Body of pancreas (tissue), 4 donors: ENCODE measurements around the gene CERS4. TPM values are rescaled to one million over a fixed set of nuclear protein-coding genes. Genes with fewer than 3 reads are reported as not detected.

ENCODE experiments used
- ATAC-seq: fragments of 150-250 bp; one replicate; pipeline ENCODE4 v1.9.1; 2016
- DNase-seq, 4 donors: peaks; one replicate each; pipeline ENCODE4 v3.0.0-alpha.2; 2019
- H3K27ac ChIP-seq, 4 donors: fragments of 200-600 bp; sonication (generic); 1 replicate in 3 of 4; 2 replicates in 1 of 4; pipeline versions ENCODE4 v1.5.1 to v1.6.1; 2016 to 2019; ENCODE audit warnings: mild to moderate bottlenecking in 1 of 4, mixed read lengths in 1 of 4, moderate library complexity in 1 of 4
- H3K27me3 ChIP-seq, 2 donors: fragments of 200-600 bp; sonication (generic); one replicate each; pipeline ENCODE4 v1.6.0; 2016; ENCODE audit warnings: mild to moderate bottlenecking in 1 of 2
- H3K36me3 ChIP-seq, 2 donors: fragments of 200-600 bp; sonication (generic); replicated peaks in 1 of 2; 2 replicates each; pipeline ENCODE4 v1.5.1; 2016; ENCODE audit warnings: low read depth in 2 of 2; ENCODE audit not compliant: insufficient read depth in 1 of 2
- H3K4me1 ChIP-seq: fragments of 200-600 bp; sonication (generic); one replicate; pipeline ENCODE4 v1.6.0; 2016
- H3K4me3 ChIP-seq, 2 donors: fragments of 200-600 bp; sonication (generic); 1 replicate in 1 of 2; 2 replicates in 1 of 2; pipeline ENCODE4 v1.5.1; 2016 to 2019
- H3K9me3 ChIP-seq, 3 donors: fragments of 200-600 bp; sonication (generic); 1 replicate in 2 of 3; 2 replicates in 1 of 3; pipeline ENCODE4 v1.5.1; 2016
- POLR2A ChIP-seq, 3 donors: fragments of 450-650 bp; IDR thresholded peaks; one replicate each; pipeline ENCODE4 v1.6.1; 2016; ENCODE audit warnings: antibody characterized with exemption in 3 of 3, mild to moderate bottlenecking in 2 of 3
- WGBS, 2 donors: methylation state at CpG; one replicate each; pipeline ENCODE4 v1.1.5; 2017; 5-methylcytosine and 5-hydroxymethylcytosine counted together
- intact Hi-C: fragments of 100-400 bp; cut with DNase I; formaldehyde crosslinking; loops from one replicate; pipeline ENCODE4 v1.15.1; 2023
- total RNA-seq, 2 donors: library from RNA; depleted of rRNA; stranded (reverse); fragments of >200 nt; gene quantifications; one replicate each; pipeline ENCODE4 v1.1.0, GENCODE V29; 2016
- TF ChIP-seq, protein P1 (sequence below), 7 experiments: fragments of 450-650 bp in 4 of 7; fragments of 200-600 bp in 3 of 7; sonication (generic) in 3 of 7; IDR thresholded peaks; one replicate each; pipeline ENCODE4 v1.5.1; 2016 to 2019; ENCODE audit warnings: antibody characterized with exemption in 7 of 7

CERS4 gene
- total RNA-seq, 2 donors from 2014 or later: 53.1 to 87.4 TPM

GRCh38 chr19:8307965-8308866, 99.0 kb downstream of the CERS4 start, which contains the start of gene CD320:
Gene CD320, minus strand, starts transcription at chr19:8308358. Its CDS starts 68 bp downstream, at chr19:8308290.
- TF ChIP-seq POLR2A (IDR thresholded peaks at IDR 0.05): peak; percentile 46 to 59 (median 55)
- TF ChIP-seq, protein P1, sequence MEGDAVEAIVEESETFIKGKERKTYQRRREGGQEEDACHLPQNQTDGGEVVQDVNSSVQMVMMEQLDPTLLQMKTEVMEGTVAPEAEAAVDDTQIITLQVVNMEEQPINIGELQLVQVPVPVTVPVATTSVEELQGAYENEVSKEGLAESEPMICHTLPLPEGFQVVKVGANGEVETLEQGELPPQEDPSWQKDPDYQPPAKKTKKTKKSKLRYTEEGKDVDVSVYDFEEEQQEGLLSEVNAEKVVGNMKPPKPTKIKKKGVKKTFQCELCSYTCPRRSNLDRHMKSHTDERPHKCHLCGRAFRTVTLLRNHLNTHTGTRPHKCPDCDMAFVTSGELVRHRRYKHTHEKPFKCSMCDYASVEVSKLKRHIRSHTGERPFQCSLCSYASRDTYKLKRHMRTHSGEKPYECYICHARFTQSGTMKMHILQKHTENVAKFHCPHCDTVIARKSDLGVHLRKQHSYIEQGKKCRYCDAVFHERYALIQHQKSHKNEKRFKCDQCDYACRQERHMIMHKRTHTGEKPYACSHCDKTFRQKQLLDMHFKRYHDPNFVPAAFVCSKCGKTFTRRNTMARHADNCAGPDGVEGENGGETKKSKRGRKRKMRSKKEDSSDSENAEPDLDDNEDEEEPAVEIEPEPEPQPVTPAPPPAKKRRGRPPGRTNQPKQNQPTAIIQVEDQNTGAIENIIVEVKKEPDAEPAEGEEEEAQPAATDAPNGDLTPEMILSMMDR (IDR thresholded peaks at IDR 0.05): no peak
- 1 to 3% methylated on average over 10 to 63 of the region's 63 CpGs for WGBS, 2 donors
- Histone ChIP-seq H3K4me1 (peaks cover 22% of the 10 kb centered on the region), H3K27ac (peak within 1 kb of the TSS in 3 of 4 donors; percentile 33 to 70 (median 69)), H3K27me3 (no peaks in the 10 kb centered on the region), H3K36me3 (no peaks in the 10 kb centered on the region), H3K9me3 (no peaks in the 10 kb centered on the region), H3K4me3 (peak within 1 kb of the TSS in 1 of 2 donors; percentile 32)
- intact Hi-C loops: no loop called here
- DNase-seq (peak; percentile 89 to 94 (median 90)), ATAC-seq (peak; percentile 93)

GRCh38 chr19:8308891-8309291, 99.7 kb downstream of the CERS4 start:
- peak in 3 of 4 donors; percentile 1 to 9 (median 7) for DNase-seq

DNA sequence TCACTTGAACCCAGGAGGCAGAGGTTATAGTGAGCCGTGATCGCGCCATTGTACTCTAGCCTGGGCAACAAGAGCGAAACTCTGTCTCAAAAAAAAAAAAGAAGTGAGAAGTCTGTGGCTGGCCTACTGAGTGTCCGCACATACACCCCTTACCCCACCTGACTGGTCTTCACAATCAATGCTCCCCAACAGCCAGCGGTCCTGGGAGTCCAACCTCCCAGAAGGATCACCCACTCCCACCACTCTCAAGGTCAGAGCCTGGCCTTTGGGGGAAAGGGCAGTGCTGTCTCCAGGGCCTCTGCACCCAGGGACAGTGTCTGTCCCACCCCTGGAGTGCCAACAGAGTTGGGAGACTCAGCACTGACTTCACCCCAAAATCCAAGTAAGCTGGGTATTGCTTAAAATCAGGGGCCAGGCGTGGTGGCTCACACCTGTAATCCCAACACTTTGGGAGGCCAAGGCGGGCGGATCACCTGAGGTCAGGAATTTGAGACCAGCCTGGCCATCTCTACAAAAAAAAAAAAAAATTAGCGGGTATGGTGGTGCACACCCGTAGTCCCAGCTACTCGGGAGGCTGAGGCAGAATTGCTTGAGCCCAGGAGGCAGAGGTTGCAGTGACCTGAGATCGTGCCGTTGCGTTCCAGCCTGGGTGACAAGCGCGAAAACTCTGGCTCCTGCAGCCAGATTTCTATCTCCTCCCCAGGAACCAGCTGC, 101.3 kb downstream of the CERS4 start:
- peaks cover 22% of the 10 kb centered on the region for H3K4me1 ChIP-seq
- intact Hi-C loops: no loop called here
- no peaks in the 10 kb centered on the region for H3K27me3 ChIP-seq
- TF ChIP-seq, protein P1 (IDR thresholded peaks at IDR 0.05): no peak
- no peak for TF ChIP-seq POLR2A (IDR thresholded peaks at IDR 0.05)
- H3K4me3 ChIP-seq: no peak overlapping the region
- H3K36me3 ChIP-seq: peaks cover 0 to 3% of the 10 kb centered on the region in 2 donors
- H3K9me3 ChIP-seq: no peaks in the 10 kb centered on the region
- no peak for ATAC-seq
- 90 to 98% methylated on average over 17 of the region's 17 CpGs for WGBS, 2 donors
- H3K27ac ChIP-seq: no peak overlapping the region
- peak in 1 of 4 donors; percentile 6 for DNase-seq

More at GRCh38 chr19:8308891-8309291, 99.7 kb downstream of the CERS4 start:
- no peaks in the 10 kb centered on the region for H3K27me3 ChIP-seq
- no peaks in the 10 kb centered on the region for H3K36me3 ChIP-seq
- peaks cover 22% of the 10 kb centered on the region for H3K4me1 ChIP-seq
- intact Hi-C loops: no loop called here
- 75 to 78% methylated on average over 17 of the region's 17 CpGs for WGBS, 2 donors
- no peak overlapping the region for H3K4me3 ChIP-seq
- no peak for ATAC-seq
- peak overlapping the region in 1 of 4 donors; percentile 47 for H3K27ac ChIP-seq
- no peaks in the 10 kb centered on the region for H3K9me3 ChIP-seq
- no peak for TF ChIP-seq POLR2A (IDR thresholded peaks at IDR 0.05)
- TF ChIP-seq, protein P1 (IDR thresholded peaks at IDR 0.05): no peak

DNA sequence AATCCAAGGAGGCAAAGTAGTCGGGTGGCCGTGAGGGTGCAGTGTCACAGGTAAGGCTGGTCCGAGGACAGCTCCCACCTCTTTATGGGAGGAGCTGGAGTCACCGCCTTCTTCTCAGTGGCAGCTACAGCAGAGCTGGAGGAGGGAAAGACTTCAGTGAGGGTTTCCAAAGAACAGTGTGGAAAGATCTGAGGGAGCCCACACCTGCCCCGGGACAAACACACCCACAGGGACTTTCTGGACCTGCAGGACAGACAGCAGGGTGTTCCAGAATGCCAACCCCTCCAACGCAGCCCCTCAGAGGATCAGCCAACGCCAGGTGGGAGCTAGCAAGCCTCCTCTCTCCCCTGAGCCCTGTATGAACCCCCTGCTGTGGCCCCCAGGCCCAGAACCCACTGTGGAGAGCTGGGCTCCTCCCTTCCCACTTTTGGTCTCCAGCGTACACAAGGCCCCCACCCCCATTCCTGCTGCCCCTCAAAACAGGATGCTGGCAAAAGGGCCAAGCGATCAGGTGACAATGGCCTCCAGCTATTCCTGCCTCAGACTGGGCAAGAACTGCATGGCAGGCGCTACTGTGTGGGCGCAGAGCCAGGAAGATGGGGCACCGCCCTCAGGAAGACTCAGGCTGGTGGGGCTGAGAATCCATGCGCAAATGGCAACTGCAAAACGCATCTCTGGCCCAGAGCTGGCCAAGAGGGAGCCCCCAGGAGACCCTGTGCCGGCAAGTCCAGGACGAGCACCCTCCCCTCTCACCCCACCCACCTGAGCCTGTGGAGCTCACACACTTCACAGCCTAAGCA, 102.5 kb downstream of the CERS4 start:
- TF ChIP-seq POLR2A (IDR thresholded peaks at IDR 0.05): no peak
- TF ChIP-seq, protein P1 (IDR thresholded peaks at IDR 0.05): no peak
- no peak overlapping the region for H3K27ac ChIP-seq
- H3K4me1 ChIP-seq: peaks cover 22% of the 10 kb centered on the region
- no peaks in the 10 kb centered on the region for H3K9me3 ChIP-seq
- 83 to 87% methylated on average over 4 to 16 of the region's 16 CpGs for WGBS, 2 donors
- no peaks in the 10 kb centered on the region for H3K27me3 ChIP-seq
- H3K4me3 ChIP-seq: no peak overlapping the region
- H3K36me3 ChIP-seq: peaks cover 0 to 4% of the 10 kb centered on the region in 2 donors
- intact Hi-C loops: no loop called here
- ATAC-seq: no peak
- DNase-seq: peak in 2 of 4 donors; percentile 24 to 27

Other genes with a start within 250 kb of the CERS4 start
- gene ELAVL1, start 203.7 kb upstream of the CERS4 start, total RNA-seq: 10 to 100 TPM in 1 of 2 donors, 1 to 10 TPM in 1; 9.3 to 15.8 TPM
- not detected for gene CCL25, start 156.6 kb upstream of the CERS4 start, total RNA-seq
- under 1 TPM in 1 of 2 donors, not detected in 1; 0.26 TPM for gene FBN3, start 59.8 kb upstream of the CERS4 start, total RNA-seq
- gene CD320, start 99.0 kb downstream of the CERS4 start, total RNA-seq: 10 to 100 TPM; 34.0 to 41.2 TPM
- 1 to 10 TPM; 4.3 to 6.7 TPM for gene NDUFA7, start 112.0 kb downstream of the CERS4 start, total RNA-seq
- gene RPS28, start 112.1 kb downstream of the CERS4 start, total RNA-seq: 100 to 1,000 TPM; 322 to 334 TPM
- gene KANK3, start 133.9 kb downstream of the CERS4 start, total RNA-seq: 10 to 100 TPM in 1 of 2 donors, 1 to 10 TPM in 1; 9.1 to 25.7 TPM
- 100 to 1,000 TPM in 1 of 2 donors, 10 to 100 TPM in 1; 68.7 to 110 TPM for gene ANGPTL4, start 154.8 kb downstream of the CERS4 start, total RNA-seq
- 10 to 100 TPM; 47.7 to 50.4 TPM for gene RAB11B, start 181.0 kb downstream of the CERS4 start, total RNA-seq
- gene MARCHF2, start 203.9 kb downstream of the CERS4 start, total RNA-seq: 10 to 100 TPM; 32.9 to 35.9 TPM
- 100 to 1,000 TPM in 1 of 2 donors, 10 to 100 TPM in 1; 64.9 to 146 TPM for gene HNRNPM, start 235.6 kb downstream of the CERS4 start, total RNA-seq